Stimulated activated CD8-positive, alpha-beta memory T cell treated with anti-CD3 and anti-CD28 coated beads, Interleukin-12 subunit alpha, Interleukin-12 subunit beta, amount 100 ng/mL, for 24 hours (primary cell): ENCODE results near the gene MRPL33.

Experiments used
- DNase-seq: peaks from one replicate; pipeline ENCODE4 v3.0.0-alpha.2; 2020; ENCODE audit errors: extremely low read depth

MRPL33 gene

GRCh38 chr2:27771548-27772335, at the start of gene MRPL33:
TSS of gene MRPL33 (plus strand) at chr2:27771719. CDS start at chr2:27771778, 59 bp downstream.
- DNase-seq, result peak; percentile 88

- no peak for DNase-seq
Measured at GRCh38 chr2:27721884-27722485, 49.5 kb upstream of the MRPL33 start.

GRCh38 chr2:27723372-27724144, 48.0 kb upstream of the MRPL33 start:
- DNase-seq, result no peak

- DNase-seq, result no peak
Measured at GRCh38 chr2:27724191-27724590, 47.3 kb upstream of the MRPL33 start.

- DNase-seq, result no peak
Measured at GRCh38 chr2:27724905-27725701, 46.4 kb upstream of the MRPL33 start.

- no peak for DNase-seq
Measured at GRCh38 chr2:27727257-27727656, 44.3 kb upstream of the MRPL33 start.

GRCh38 chr2:27728081-27728858, 43.2 kb upstream of the MRPL33 start:
- DNase-seq, result no peak

GRCh38 chr2:27729198-27729597, 42.3 kb upstream of the MRPL33 start:
- DNase-seq, result no peak

- no peak for DNase-seq
Measured at GRCh38 chr2:27729614-27730013, 41.9 kb upstream of the MRPL33 start.

- no peak for DNase-seq
Measured at GRCh38 chr2:27730261-27730662, 41.3 kb upstream of the MRPL33 start.

- no peak for DNase-seq
Measured at GRCh38 chr2:27730980-27731691, 40.4 kb upstream of the MRPL33 start.

- no peak for DNase-seq
Measured at GRCh38 chr2:27734305-27734704, 37.2 kb upstream of the MRPL33 start.

GRCh38 chr2:27735263-27735904, 36.1 kb upstream of the MRPL33 start:
- DNase-seq, result peak; percentile 28

GRCh38 chr2:27736031-27736889, 35.3 kb upstream of the MRPL33 start:
- DNase-seq, result no peak

GRCh38 chr2:27736890-27737204, 34.7 kb upstream of the MRPL33 start:
- DNase-seq, result no peak

- no peak for DNase-seq
Measured at GRCh38 chr2:27737676-27738348, 33.7 kb upstream of the MRPL33 start.

- DNase-seq, result no peak
Measured at GRCh38 chr2:27738349-27739057, 33.0 kb upstream of the MRPL33 start.

- DNase-seq, result no peak
Measured at GRCh38 chr2:27739058-27739373, 32.5 kb upstream of the MRPL33 start.
